GM12892 (cell line): ENCODE measurements around the gene PPY.

Experiments used
- POLR2A ChIP-seq: IDR thresholded peaks from 2 replicates; pipeline ENCODE4 v1.6.1; 2011; ENCODE audit warnings: low read depth, low read length, control low read depth
- TAF1 ChIP-seq: IDR thresholded peaks from 2 replicates; pipeline ENCODE4 v1.6.1; 2011; ENCODE audit warnings: low read depth, mild to moderate bottlenecking, control low read depth, low read length, borderline replicate concordance

- no peak for TF ChIP-seq POLR2A
- TF ChIP-seq TAF1, result no peak
These were observed 24.0 kb upstream of the PPY start for GRCh38 chr17:43966276-43966675.
